Transverse colon (tissue), 4 donors: ENCODE measurements around the gene CCR1. TPM values are rescaled to one million over a fixed set of nuclear protein-coding genes. Genes with fewer than 3 reads are reported as not detected.
"Not testable (repeated sequence)": the region's sequence is repeated elsewhere in the genome, so short reads cannot be mapped to it uniquely, and the experiment has no call there.

Source experiments
- DNase-seq: peaks from one replicate; pipeline ENCODE4 v3.0.0-alpha.2; 2019
- H3K27ac ChIP-seq, 4 donors: fragments of 200-600 bp; sonication (generic); 2 replicates each; pipeline ENCODE4 v1.5.1; 2016 to 2018; ENCODE audit warnings: inconsistent platforms in 4 of 4
- H3K27me3 ChIP-seq: fragments of 200-600 bp; sonication (generic); 2 replicates; pipeline ENCODE4 v1.5.1; 2017; ENCODE audit warnings: inconsistent platforms
- H3K36me3 ChIP-seq, 4 donors: fragments of 200-600 bp; sonication (generic); 2 replicates each; pipeline ENCODE4 v1.5.1; 2017 to 2019; ENCODE audit warnings: inconsistent platforms in 4 of 4
- H3K4me1 ChIP-seq, 4 donors: fragments of 200-600 bp; sonication (generic); 2 replicates each; pipeline ENCODE4 v1.5.1; 2017 to 2020; ENCODE audit warnings: inconsistent platforms in 4 of 4
- H3K4me3 ChIP-seq, 4 donors: fragments of 200-600 bp; sonication (generic); 1 replicate in 1 of 4; 2 replicates in 3 of 4; pipeline versions ENCODE4 v1.5.1 to v1.6.1; 2017 to 2019; ENCODE audit warnings: inconsistent platforms in 4 of 4
- H3K9me3 ChIP-seq, 2 donors: fragments of 200-600 bp; sonication (generic); 2 replicates each; pipeline ENCODE4 v1.5.1; 2017 to 2019; ENCODE audit warnings: inconsistent platforms in 2 of 2
- EP300 ChIP-seq: sonication (generic); formaldehyde crosslinking; IDR thresholded peaks from one replicate; pipeline ENCODE4 v1.6.1; 2017; ENCODE audit warnings: antibody characterized with exemption, low read depth
- POLR2A ChIP-seq: fragments of 450-650 bp; IDR thresholded peaks from one replicate; pipeline ENCODE4 v1.6.1; 2016; ENCODE audit warnings: antibody characterized with exemption, mild to moderate bottlenecking, moderate library complexity
- POLR2AphosphoS5 ChIP-seq, 3 donors: sonication (generic); formaldehyde crosslinking; IDR thresholded peaks; one replicate each; pipeline ENCODE4 v1.6.1; 2016; ENCODE audit warnings: antibody characterized with exemption in 3 of 3
- WGBS, 2 donors: methylation state at CpG; one replicate each; pipeline ENCODE4 v1.1.5; 2018; ENCODE audit warnings: low coverage in 1 of 2; 5-methylcytosine and 5-hydroxymethylcytosine counted together
- in situ Hi-C, 4 donors: fragments of 200-750 bp; cut with MboI; loops; one replicate each; pipeline versions ENCODE4 v1.15.0 to v1.15.1; 2017; ENCODE audit warnings: low sequenced_read_pairs in 3 of 4, low pct_ligation_motif_present in 1 of 4, low pct_unique_long_range_greater_than_20kb in 1 of 4
- intact Hi-C: fragments of 100-400 bp; cut with DNase I; formaldehyde crosslinking; loops from one replicate; pipeline ENCODE4 v1.15.1; 2023; ENCODE audit warnings: low total_unique reads
- total RNA-seq, 4 donors: library from RNA; depleted of rRNA; stranded (reverse); fragments of >200 nt; gene quantifications; one replicate each; pipeline ENCODE4 v1.1.0, GENCODE V29; 2016
- TF ChIP-seq, protein P1 (sequence below), 5 experiments: fragments of 200-600 bp in 3 of 5; fragments of 450-650 bp in 2 of 5; sonication (generic) in 3 of 5; IDR thresholded peaks; 1 replicate in 2 of 5; 2 replicates in 3 of 5; pipeline ENCODE4 v1.5.1; 2016 to 2017; ENCODE audit warnings: antibody characterized with exemption in 5 of 5, inconsistent platforms in 3 of 5, mild to moderate bottlenecking in 2 of 5, moderate library complexity in 1 of 5

CCR1 gene
- total RNA-seq, 4 donors from 2014 or later: 1.9 to 4.4 (median 3.3) TPM; not detected in 1

DNA sequence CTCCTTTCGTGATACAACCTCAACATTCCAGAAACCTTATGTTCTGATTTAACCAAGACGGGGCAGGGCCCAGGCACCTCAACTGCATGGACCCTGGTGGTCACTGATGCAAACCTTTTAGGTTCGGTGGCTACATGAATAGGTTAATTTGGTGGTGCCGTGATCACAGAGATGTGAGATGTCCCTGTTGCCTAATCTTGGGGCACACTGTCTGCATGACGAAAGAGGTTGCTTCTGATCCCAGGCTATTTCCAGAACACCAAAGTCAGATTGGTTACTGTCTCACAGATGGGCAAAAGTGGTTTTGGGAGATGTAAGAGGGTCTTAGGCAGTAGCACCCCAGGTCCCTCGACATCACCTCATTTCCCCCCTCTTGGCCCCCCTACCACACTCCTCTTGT lies 4.0 kb upstream of the CCR1 start:
- no peak overlapping the region for H3K4me3 ChIP-seq
- intact Hi-C loops: no loop called here
- 75 to 83% methylated on average over 2 to 6 of the region's 6 CpGs for WGBS, 2 donors
- no peaks in the 10 kb centered on the region for H3K9me3 ChIP-seq
- no peak for DNase-seq
- no peaks in the 10 kb centered on the region for H3K36me3 ChIP-seq
- peaks cover 13% of the 10 kb centered on the region for H3K27me3 ChIP-seq
- in situ Hi-C loops: loop anchor here in 2 of 4 donors (25.0 kb wide), 2 partner anchors 125 to 275 kb away; partner anchors contain the start of gene CXCR6 (in 2 of the 2)
- H3K4me1 ChIP-seq: peaks cover 0 to 4% (median 0%) of the 10 kb centered on the region in 4 donors
- no peak overlapping the region for H3K27ac ChIP-seq
- TF ChIP-seq, protein P1, sequence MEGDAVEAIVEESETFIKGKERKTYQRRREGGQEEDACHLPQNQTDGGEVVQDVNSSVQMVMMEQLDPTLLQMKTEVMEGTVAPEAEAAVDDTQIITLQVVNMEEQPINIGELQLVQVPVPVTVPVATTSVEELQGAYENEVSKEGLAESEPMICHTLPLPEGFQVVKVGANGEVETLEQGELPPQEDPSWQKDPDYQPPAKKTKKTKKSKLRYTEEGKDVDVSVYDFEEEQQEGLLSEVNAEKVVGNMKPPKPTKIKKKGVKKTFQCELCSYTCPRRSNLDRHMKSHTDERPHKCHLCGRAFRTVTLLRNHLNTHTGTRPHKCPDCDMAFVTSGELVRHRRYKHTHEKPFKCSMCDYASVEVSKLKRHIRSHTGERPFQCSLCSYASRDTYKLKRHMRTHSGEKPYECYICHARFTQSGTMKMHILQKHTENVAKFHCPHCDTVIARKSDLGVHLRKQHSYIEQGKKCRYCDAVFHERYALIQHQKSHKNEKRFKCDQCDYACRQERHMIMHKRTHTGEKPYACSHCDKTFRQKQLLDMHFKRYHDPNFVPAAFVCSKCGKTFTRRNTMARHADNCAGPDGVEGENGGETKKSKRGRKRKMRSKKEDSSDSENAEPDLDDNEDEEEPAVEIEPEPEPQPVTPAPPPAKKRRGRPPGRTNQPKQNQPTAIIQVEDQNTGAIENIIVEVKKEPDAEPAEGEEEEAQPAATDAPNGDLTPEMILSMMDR (IDR thresholded peaks at IDR 0.05): no peak
- TF ChIP-seq POLR2AphosphoS5 (IDR thresholded peaks at IDR 0.05) (no peak), POLR2A (no peak), EP300 (no peak)

GRCh38 chr3:46209746-46210470 lies 1.8 kb upstream of the CCR1 start:
- Histone ChIP-seq H3K27ac (no peak overlapping the region), H3K4me1 (peaks cover 0 to 4% (median 0%) of the 10 kb centered on the region in 4 donors), H3K36me3 (no peaks in the 10 kb centered on the region), H3K4me3 (no peak overlapping the region), H3K27me3 (peaks cover 12% of the 10 kb centered on the region), H3K9me3 (no peaks in the 10 kb centered on the region)
- intact Hi-C loops: no loop called here
- in situ Hi-C loops: loop anchor here in 2 of 4 donors (25.0 kb wide), 2 partner anchors 123 to 273 kb away; partner anchors contain the start of gene CXCR6 (in 2 of the 2)
- DNase-seq: no peak
- WGBS, 2 donors: 82 to 88% methylated on average over 1 to 3 of the region's 3 CpGs
- TF ChIP-seq, protein P1 (IDR thresholded peaks at IDR 0.05): no peak
- no peak for TF ChIP-seq POLR2A
- no peak for TF ChIP-seq EP300
- TF ChIP-seq POLR2AphosphoS5 (IDR thresholded peaks at IDR 0.05): no peak

DNA sequence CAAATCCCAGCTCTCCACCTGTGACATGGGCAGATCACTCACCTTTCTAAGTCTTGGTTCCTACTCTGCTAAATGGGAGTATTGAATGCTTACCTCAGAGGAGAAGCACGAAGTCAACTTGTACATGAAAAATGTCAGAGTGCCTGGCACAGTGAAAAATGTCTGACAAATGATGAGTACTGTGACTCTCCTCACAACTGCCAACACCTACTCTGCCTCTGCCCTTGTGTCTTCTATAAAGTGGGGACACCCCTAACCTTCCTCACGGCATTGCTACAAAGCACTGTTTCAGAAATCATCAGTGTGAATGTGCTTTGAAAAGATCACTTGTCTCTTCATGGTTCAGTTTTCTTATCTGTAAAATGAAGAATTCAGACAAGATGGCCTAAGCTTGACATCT lies 940 bp upstream of the CCR1 start:
- H3K27ac ChIP-seq: no peak overlapping the region

DNA sequence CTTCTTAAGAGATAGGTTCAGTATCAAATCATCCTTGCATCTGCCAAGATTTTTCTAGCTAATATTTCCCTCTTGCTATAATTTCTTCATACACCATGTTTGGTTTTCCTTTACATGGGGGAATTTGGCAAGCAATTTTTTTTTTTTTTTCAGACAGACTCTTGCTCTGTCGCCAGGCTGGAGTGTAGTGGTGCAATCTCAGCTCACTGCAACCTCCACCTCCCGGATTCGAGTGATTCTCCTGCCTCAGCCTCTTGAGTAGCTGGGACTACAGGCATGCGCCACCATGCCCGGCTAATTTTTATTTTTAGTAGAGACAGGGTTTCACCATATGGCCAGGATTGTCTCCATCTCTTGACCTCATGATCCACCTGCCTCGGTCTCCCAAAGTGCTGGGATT lies 599 bp downstream of the CCR1 start:
- H3K27me3 ChIP-seq, intact Hi-C loops, DNase-seq, H3K9me3 ChIP-seq, H3K36me3 ChIP-seq, H3K4me1 ChIP-seq: not testable (repeated sequence)
- WGBS, 2 donors: 85 to 87% methylated on average over 6 of the region's 6 CpGs
- in situ Hi-C loops: loop anchor here in 2 of 4 donors (25.0 kb wide), 2 partner anchors 120 to 270 kb away; partner anchors contain the start of gene CXCR6 (in 2 of the 2)
- Histone ChIP-seq H3K4me3 (peak overlapping the region in 1 of 4 donors; percentile 33), H3K27ac (peak overlapping the region; percentile 17 to 59 (median 38))

More for the DNA sequence above, 940 bp upstream of the CCR1 start:
- in situ Hi-C loops: loop anchor here in 2 of 4 donors (25.0 kb wide), 2 partner anchors 122 to 272 kb away; partner anchors contain the start of gene CXCR6 (in 2 of the 2)
- H3K9me3 ChIP-seq: no peaks in the 10 kb centered on the region
- 48 to 100% methylated on average over 1 to 2 of the region's 2 CpGs for WGBS, 2 donors
- H3K4me3 ChIP-seq: no peak overlapping the region
- no peak for TF ChIP-seq POLR2A
- no peak for TF ChIP-seq POLR2AphosphoS5 (IDR thresholded peaks at IDR 0.05)
- TF ChIP-seq, protein P1 (IDR thresholded peaks at IDR 0.05): no peak
- no peak for TF ChIP-seq EP300
- DNase-seq: no peak
- intact Hi-C loops: no loop called here
- H3K27me3 ChIP-seq: peaks cover 3% of the 10 kb centered on the region
- no peaks in the 10 kb centered on the region for H3K36me3 ChIP-seq
- peaks cover 0 to 4% (median 0%) of the 10 kb centered on the region in 4 donors for H3K4me1 ChIP-seq
